ENCODE data around the gene GRPEL2. TPM values are rescaled to one million over a fixed set of nuclear protein-coding genes. Genes with fewer than 3 reads are reported as not detected.

GRPEL2 gene
- total RNA-seq, 1 experiment from 2014 or later: 47.3 TPM

DNA sequence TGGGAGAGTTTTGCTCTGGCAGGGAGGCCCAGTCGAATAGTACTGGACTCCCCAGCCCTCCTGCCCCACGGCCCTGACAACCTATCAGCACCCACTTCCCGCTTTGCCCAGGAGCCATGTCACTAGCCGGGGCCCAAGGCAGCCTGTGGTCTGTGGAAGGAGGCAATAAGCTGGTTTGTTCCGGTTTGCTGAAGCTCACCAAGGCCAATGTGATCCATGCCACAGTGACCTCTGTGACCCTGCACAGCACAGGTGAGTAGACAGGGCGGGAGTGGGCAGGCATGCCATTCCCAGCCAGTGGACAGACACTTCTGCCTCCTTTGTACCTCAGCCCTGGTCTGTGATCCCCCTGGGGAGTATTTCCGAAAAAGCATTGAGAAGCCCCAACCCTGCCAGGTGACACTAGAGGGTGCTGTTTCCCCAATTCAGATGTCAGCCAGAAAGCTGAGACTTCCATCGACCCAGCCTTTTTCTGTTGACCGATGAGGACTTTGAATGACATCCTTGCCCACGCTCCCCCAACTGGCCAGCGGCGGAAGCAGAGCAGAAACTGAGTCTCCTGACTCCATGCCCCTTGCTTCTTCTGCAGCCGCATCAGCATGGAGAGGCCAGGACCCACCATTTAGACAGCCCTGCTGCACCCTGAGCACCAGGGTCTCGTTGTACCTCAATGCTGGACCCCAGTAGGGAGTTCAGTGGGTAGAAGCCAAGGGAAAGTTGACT lies 22.1 kb downstream of the GRPEL2 start:
- no peaks in the 10 kb centered on the region for H3K9me3 ChIP-seq (ENCODE audit: control insufficient read depth, low read depth, low read length)
- no peaks in the 10 kb centered on the region for H3K4me1 ChIP-seq (ENCODE audit: insufficient read depth, low read length)
- no peak overlapping the region for H3K4ac ChIP-seq (ENCODE audit: low read depth, low read length)
- Mint-ChIP-seq H3K36me3 (ENCODE audit: insufficient read depth in 1 of 3, low read depth in 3 of 3) (peaks cover 0 to 25% (median 3%) of the 10 kb centered on the region in 3 experiments; a peak in 5 of 7 replicates), H3K9me3 (no peaks in the 10 kb centered on the region), H3K4me3 (no peak overlapping the region), H3K4me1 (peaks cover 13 to 17% of the 10 kb centered on the region in 2 experiments), H3K27me3 (ENCODE audit: low read depth) (no peaks in the 10 kb centered on the region), H3K27ac (no peak overlapping the region; a peak in 1 of 7 replicates)
- no peaks in the 10 kb centered on the region for H3K79me2 ChIP-seq (ENCODE audit: insufficient read depth, low read length)
- WGBS (ENCODE audit: extremely low coverage, insufficient read length, low lambda C conversion rate): no CpG with 5 or more reads among the region's 14 CpGs
- H3K27ac ChIP-seq (ENCODE audit: insufficient read length, low read depth, low read length): no peak overlapping the region
- TF ChIP-seq, protein P1, sequence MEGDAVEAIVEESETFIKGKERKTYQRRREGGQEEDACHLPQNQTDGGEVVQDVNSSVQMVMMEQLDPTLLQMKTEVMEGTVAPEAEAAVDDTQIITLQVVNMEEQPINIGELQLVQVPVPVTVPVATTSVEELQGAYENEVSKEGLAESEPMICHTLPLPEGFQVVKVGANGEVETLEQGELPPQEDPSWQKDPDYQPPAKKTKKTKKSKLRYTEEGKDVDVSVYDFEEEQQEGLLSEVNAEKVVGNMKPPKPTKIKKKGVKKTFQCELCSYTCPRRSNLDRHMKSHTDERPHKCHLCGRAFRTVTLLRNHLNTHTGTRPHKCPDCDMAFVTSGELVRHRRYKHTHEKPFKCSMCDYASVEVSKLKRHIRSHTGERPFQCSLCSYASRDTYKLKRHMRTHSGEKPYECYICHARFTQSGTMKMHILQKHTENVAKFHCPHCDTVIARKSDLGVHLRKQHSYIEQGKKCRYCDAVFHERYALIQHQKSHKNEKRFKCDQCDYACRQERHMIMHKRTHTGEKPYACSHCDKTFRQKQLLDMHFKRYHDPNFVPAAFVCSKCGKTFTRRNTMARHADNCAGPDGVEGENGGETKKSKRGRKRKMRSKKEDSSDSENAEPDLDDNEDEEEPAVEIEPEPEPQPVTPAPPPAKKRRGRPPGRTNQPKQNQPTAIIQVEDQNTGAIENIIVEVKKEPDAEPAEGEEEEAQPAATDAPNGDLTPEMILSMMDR (conservative IDR thresholded peaks at IDR 0.05): peak; percentile 94
- H2BK12ac ChIP-seq (ENCODE audit: insufficient read length, low read depth, low read length): no peak overlapping the region
- H4K91ac ChIP-seq (ENCODE audit: insufficient read length, low read depth, low read length): no peak overlapping the region
- no peak overlapping the region for H4K8ac ChIP-seq (replicated peaks; ENCODE audit: insufficient read length, low read depth, low read length)
- H3K23ac ChIP-seq (ENCODE audit: insufficient read length, low read depth, low read length): no peak overlapping the region
- H2BK15ac ChIP-seq (ENCODE audit: low read depth, low read length): no peak overlapping the region
- no peaks in the 10 kb centered on the region for H3K79me1 ChIP-seq (ENCODE audit: insufficient read depth, low read depth, low read length, poor library complexity, severe bottlenecking)
- H3K56ac ChIP-seq (ENCODE audit: insufficient read length, low read depth, low read length): no peak overlapping the region
- no peak overlapping the region for H3K14ac ChIP-seq (ENCODE audit: insufficient read depth, low read length)
- no peaks in the 10 kb centered on the region for H4K20me1 ChIP-seq (ENCODE audit: control insufficient read depth, insufficient read depth, insufficient read length)
- no peak overlapping the region for H2AK5ac ChIP-seq (ENCODE audit: insufficient read length, low read length)
- H2BK120ac ChIP-seq (ENCODE audit: low read depth, low read length, poor library complexity, severe bottlenecking): no peak overlapping the region
- no peak overlapping the region for H3K18ac ChIP-seq (ENCODE audit: insufficient read length, low read depth, low read length)
- H2AFZ ChIP-seq (ENCODE audit: low read length): no peak overlapping the region
- H3K9ac ChIP-seq (ENCODE audit: extremely low read depth, insufficient read length, low read length): no peak overlapping the region
- no peaks in the 10 kb centered on the region for H3K23me2 ChIP-seq (ENCODE audit: insufficient read length, low read depth, low read length, poor library complexity, severe bottlenecking)
- H3T11ph ChIP-seq (ENCODE audit: low read length): no peak overlapping the region
- H3K4me2 ChIP-seq (ENCODE audit: insufficient read depth, insufficient read length, low read length): no peak overlapping the region
- DNase-seq: peak; percentile 88
- no peak overlapping the region for H2BK5ac ChIP-seq (ENCODE audit: insufficient read length, low read length)
- H4K5ac ChIP-seq (ENCODE audit: insufficient read length, low read depth, low read length): no peak overlapping the region
- H2BK20ac ChIP-seq (ENCODE audit: low read depth, low read length, poor library complexity, severe bottlenecking): no peak overlapping the region
- no peaks in the 10 kb centered on the region for H3K27me3 ChIP-seq (ENCODE audit: insufficient read depth, low read length)

Measured in H9 (cell line).